Pulmonary artery endothelial cell (primary cell): ENCODE data around the gene S100G. TPM values are rescaled to one million over a fixed set of nuclear protein-coding genes. Genes with fewer than 3 reads are reported as not detected.

Source experiments
- DNase-seq: peaks from one replicate; pipeline ENCODE4 v3.0.0-alpha.2; 2011; ENCODE audit warnings: low read depth, low spot score
- total RNA-seq: library from RNA; depleted of rRNA; stranded (reverse); fragments of >200 nt; gene quantifications from 2 replicates; pipeline ENCODE4 v1.2.3, GENCODE V29; 2014

S100G gene
- total RNA-seq, 1 donor from 2014 or later = not detected

- DNase-seq = no peak
Observed at GRCh38 chrX:16646366-16647138, 3.4 kb upstream of the S100G start.

GRCh38 chrX:16651391-16652024 lies 1.6 kb downstream of the S100G start:
- DNase-seq = no peak

- no peak for DNase-seq
Observed at GRCh38 chrX:16653424-16653823, 3.5 kb downstream of the S100G start.

- no peak for DNase-seq
Observed at GRCh38 chrX:16654093-16654492, 4.1 kb downstream of the S100G start.

GRCh38 chrX:16658284-16658683 lies 8.3 kb downstream of the S100G start:
- no peak for DNase-seq

GRCh38 chrX:16659321-16659720 lies 9.4 kb downstream of the S100G start:
- DNase-seq = no peak

GRCh38 chrX:16661495-16661894 lies 11.5 kb downstream of the S100G start:
- no peak for DNase-seq

- no peak for DNase-seq
Observed at GRCh38 chrX:16662402-16662801, 12.4 kb downstream of the S100G start.

GRCh38 chrX:16664074-16664473 lies 14.1 kb downstream of the S100G start:
- DNase-seq = no peak

GRCh38 chrX:16664626-16665025 lies 14.7 kb downstream of the S100G start:
- DNase-seq = no peak

- no peak for DNase-seq
Observed at GRCh38 chrX:16665089-16665488, 15.1 kb downstream of the S100G start.

- DNase-seq = no peak
Observed at GRCh38 chrX:16666541-16666940, 16.6 kb downstream of the S100G start.

- peak; percentile 29 for DNase-seq
Observed at GRCh38 chrX:16671005-16671404, 21.0 kb downstream of the S100G start.

- DNase-seq = no peak
Observed at GRCh38 chrX:16678689-16679088, 28.7 kb downstream of the S100G start.

- no peak for DNase-seq
Observed at GRCh38 chrX:16683007-16683664, 33.2 kb downstream of the S100G start.

GRCh38 chrX:16687514-16687913 lies 37.6 kb downstream of the S100G start:
- DNase-seq = no peak

GRCh38 chrX:16695079-16695676 lies 45.2 kb downstream of the S100G start:
- DNase-seq = no peak

GRCh38 chrX:16696956-16697355 lies 47.0 kb downstream of the S100G start:
- DNase-seq = no peak

GRCh38 chrX:16699389-16699788 lies 49.4 kb downstream of the S100G start:
- DNase-seq = no peak

- no peak for DNase-seq
Observed at GRCh38 chrX:16700734-16701133, 50.8 kb downstream of the S100G start.

- DNase-seq = no peak
Observed at GRCh38 chrX:16702700-16703599, 53.0 kb downstream of the S100G start.
